NOMO-1 treated with dmso at 0.1 percent for 144 hours (cell line): ENCODE measurements around the gene OR5AL1.
"Not testable (repeated sequence)": the region's sequence is repeated elsewhere in the genome, so short reads cannot be mapped to it uniquely, and the experiment has no call there.

Experiments used
- DNase-seq: peaks from one replicate; lab custom pipeline; 2025; ENCODE audit not compliant: unreplicated experiment; lab: John Stamatoyannopoulos, UW

Gene OR5AL1

GRCh38 chr11:56412396-56412795, at the start of gene OR5AL1:
TSS of gene OR5AL1 (plus strand) at chr11:56412696.
- DNase-seq, result no peak

GRCh38 chr11:56375324-56375723, 37.2 kb upstream of the OR5AL1 start, which contains the start of gene OR8U1:
TSS of gene OR8U1 (plus strand) at chr11:56375624. CDS start at chr11:56375624, 0 bp downstream.
- DNase-seq, result no peak

GRCh38 chr11:56380120-56380519, 32.4 kb upstream of the OR5AL1 start:
- DNase-seq, result no peak

- DNase-seq, result no peak
Measured at GRCh38 chr11:56394381-56394780, 18.1 kb upstream of the OR5AL1 start.

- DNase-seq, result no peak
Measured at GRCh38 chr11:56396047-56396446, 16.4 kb upstream of the OR5AL1 start.

GRCh38 chr11:56401858-56402461, 10.5 kb upstream of the OR5AL1 start:
- DNase-seq, result not testable (repeated sequence)

GRCh38 chr11:56404393-56404792, 8.1 kb upstream of the OR5AL1 start:
- DNase-seq, result no peak

GRCh38 chr11:56410801-56411200, 1.7 kb upstream of the OR5AL1 start:
- DNase-seq, result no peak

GRCh38 chr11:56453521-56453920, 41.0 kb downstream of the OR5AL1 start:
- no peak for DNase-seq

- DNase-seq, result no peak
Measured at GRCh38 chr11:56457076-56457475, 44.6 kb downstream of the OR5AL1 start.
